Epithelial cell of proximal tubule (primary cell): ENCODE data around the gene TMCO4. TPM values are rescaled to one million over a fixed set of nuclear protein-coding genes. Genes with fewer than 3 reads are reported as not detected.
"Not testable (repeated sequence)": the region's sequence is repeated elsewhere in the genome, so short reads cannot be mapped to it uniquely, and the experiment has no call there.

ENCODE experiments used
- DNase-seq: peaks from one replicate; pipeline ENCODE4 v3.0.0-alpha.2; 2011; ENCODE audit warnings: low read depth
- H3K4me3 ChIP-seq: 2 replicates; pipeline ENCODE4 v1.5.1; 2011; ENCODE audit warnings: low read depth, mild to moderate bottlenecking, low read length
- CTCF ChIP-seq: conservative IDR thresholded peaks from 2 replicates; pipeline ENCODE4 v1.5.1; 2012; ENCODE audit warnings: low read depth, mild to moderate bottlenecking, low read length
- total RNA-seq: library from RNA; depleted of rRNA; stranded (reverse); fragments of >200 nt; gene quantifications from 2 replicates; pipeline ENCODE4 v1.2.3, GENCODE V29; 2015

TMCO4 gene
- total RNA-seq, 1 donor from 2014 or later = 9.8 TPM

GRCh38 chr1:19819701-19820100, 20.0 kb upstream of the TMCO4 start:
- no peak for TF ChIP-seq CTCF

GRCh38 chr1:19818324-19818723, 18.6 kb upstream of the TMCO4 start:
- no peak overlapping the region for H3K4me3 ChIP-seq
- DNase-seq = no peak
- no peak for TF ChIP-seq CTCF

More at GRCh38 chr1:19819701-19820100, 20.0 kb upstream of the TMCO4 start:
- no peak overlapping the region for H3K4me3 ChIP-seq
- DNase-seq = no peak

GRCh38 chr1:19817160-19817559, 17.4 kb upstream of the TMCO4 start:
- no peak overlapping the region for H3K4me3 ChIP-seq
- no peak for DNase-seq
- no peak for TF ChIP-seq CTCF

GRCh38 chr1:19816737-19817086, 17.0 kb upstream of the TMCO4 start:
- not testable (repeated sequence) for DNase-seq, H3K4me3 ChIP-seq

- H3K4me3 ChIP-seq = no peak overlapping the region
- no peak for DNase-seq
- TF ChIP-seq CTCF = no peak
Observed at GRCh38 chr1:19815801-19816736, 16.4 kb upstream of the TMCO4 start.

- no peak for DNase-seq
- TF ChIP-seq CTCF = no peak
- H3K4me3 ChIP-seq = no peak within 1 kb of the TSS
Observed at GRCh38 chr1:19814681-19815503, 15.2 kb upstream of the TMCO4 start, which contains the start of gene RNF186. RNF186 (minus strand) TSS chr1:19815283; CDS start chr1:19815101, 182 bp downstream.

- H3K4me3 ChIP-seq = no peak overlapping the region
- DNase-seq = no peak
- no peak for TF ChIP-seq CTCF
Observed at GRCh38 chr1:19814244-19814661, 14.5 kb upstream of the TMCO4 start.
